Esophagus squamous epithelium (tissue), 4 donors: Measurements from ENCODE around the gene DLK2.

Experiments
- CTCF ChIP-seq, 6 experiments: fragments of 450-650 bp in 4 of 6; fragments of 200-600 bp in 2 of 6; sonication (generic) in 2 of 6; IDR thresholded peaks; one replicate each; pipeline ENCODE4 v1.5.1; 2016 to 2019; ENCODE audit warnings: antibody characterized with exemption in 6 of 6, mild to moderate bottlenecking in 4 of 6, moderate library complexity in 4 of 6
- POLR2A ChIP-seq, 4 donors: fragments of 450-650 bp; IDR thresholded peaks; one replicate each; pipeline ENCODE4 v1.6.1; 2017; ENCODE audit warnings: antibody characterized with exemption in 4 of 4, mild to moderate bottlenecking in 4 of 4, moderate library complexity in 3 of 4

GRCh38 chr6:43454290-43454695, 1.1 kb downstream of the DLK2 start:
- TF ChIP-seq CTCF (IDR thresholded peaks at IDR 0.05) = peak; percentile 90 to 97 (median 92)
- TF ChIP-seq POLR2A (IDR thresholded peaks at IDR 0.05) = no peak
